ENCODE results near the gene CNN2.
"Not testable (repeated sequence)": the region's sequence is repeated elsewhere in the genome, so short reads cannot be mapped to it uniquely, and the experiment has no call there.

Gene CNN2

DNA sequence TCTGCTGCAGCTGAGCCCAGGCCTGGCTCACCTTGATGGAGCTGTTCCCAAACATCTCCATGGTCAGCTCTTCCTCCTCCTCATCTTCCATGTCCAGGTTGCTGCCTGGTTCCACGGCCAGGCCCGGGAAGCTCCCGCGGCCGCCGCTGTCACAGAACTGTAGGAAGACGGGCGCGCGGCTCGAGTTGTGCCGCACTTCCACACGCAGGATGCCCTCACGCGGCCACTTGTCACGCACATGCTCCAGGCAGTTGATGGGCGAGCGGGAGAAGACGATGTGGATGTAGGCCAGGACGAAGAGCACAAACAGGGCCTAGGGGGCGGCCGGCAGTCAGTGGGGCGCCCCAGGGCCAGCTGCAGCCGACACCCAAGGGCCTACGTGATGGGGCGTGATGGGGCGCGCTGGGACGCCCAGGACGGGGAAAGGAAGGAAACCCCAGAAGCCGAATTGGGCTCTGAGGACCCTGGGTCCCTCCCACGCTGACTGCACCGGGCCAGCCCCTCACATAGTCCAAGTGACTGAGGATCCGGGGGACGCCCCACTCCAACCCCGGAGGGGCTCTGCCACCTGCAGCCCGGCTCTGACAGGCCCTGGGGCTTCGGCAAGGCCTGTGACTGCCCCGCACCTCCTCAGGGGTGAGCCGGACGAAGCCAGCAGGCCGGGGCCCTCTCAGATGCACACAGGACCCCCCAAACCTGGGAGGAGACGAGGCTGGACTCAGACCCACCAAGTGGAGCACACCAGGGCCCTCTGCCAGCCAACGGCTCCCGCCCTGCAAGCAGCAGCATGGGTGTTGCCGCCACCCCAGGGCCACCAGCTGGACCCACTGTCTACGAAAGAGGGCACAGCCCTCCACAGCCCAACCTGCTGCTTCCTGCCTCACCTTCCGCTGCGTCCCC, 12.0 kb upstream of the CNN2 start:
- no peaks in the 10 kb centered on the region for H3K27me3 Mint-ChIP-seq
- peaks cover 28% of the 10 kb centered on the region for H3K4me1 Mint-ChIP-seq
- H3K36me3 Mint-ChIP-seq (ENCODE audit: low read depth): no peaks in the 10 kb centered on the region
- H3K27ac Mint-ChIP-seq: no peak overlapping the region
- no peaks in the 10 kb centered on the region for H3K9me3 Mint-ChIP-seq
- DNase-seq: no peak
- no peak overlapping the region for H3K4me3 Mint-ChIP-seq
- ATAC-seq: no peak

DNA sequence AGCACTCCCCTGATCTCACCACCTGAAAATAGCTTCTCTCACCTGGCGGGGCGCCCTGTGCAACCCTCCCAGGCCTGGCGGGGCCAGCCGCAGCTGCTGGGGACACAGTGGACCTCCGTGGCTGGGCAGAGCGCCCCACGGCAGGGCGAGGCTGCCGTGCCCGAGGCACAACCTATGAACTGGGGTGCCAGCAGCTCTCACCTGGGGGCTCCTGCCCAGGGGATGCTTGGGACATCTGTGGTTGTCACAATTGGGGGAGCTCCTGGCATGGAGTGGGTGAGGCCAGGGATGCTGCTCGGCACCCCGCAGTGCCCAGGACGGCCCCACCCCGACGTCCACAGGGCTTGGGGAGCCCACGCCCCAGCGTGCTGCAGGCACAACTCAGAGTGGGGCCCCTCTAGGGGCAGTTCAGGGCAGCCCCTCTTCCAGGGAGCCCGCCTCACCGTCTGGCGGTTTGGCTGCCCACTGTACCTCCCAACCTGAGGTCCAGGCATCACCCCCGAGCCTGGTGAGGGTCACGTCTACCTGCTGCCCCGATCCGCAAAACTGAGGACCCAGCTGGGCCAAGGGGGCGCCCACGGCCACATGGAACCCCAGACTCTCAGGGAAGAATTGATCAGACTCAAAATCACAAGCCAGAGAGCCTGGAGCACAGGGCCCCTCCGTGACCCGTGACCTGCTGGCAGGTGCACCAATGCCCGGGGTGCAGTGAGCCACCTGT, 11.2 kb upstream of the CNN2 start:
- Mint-ChIP-seq H3K4me3 (no peak overlapping the region), H3K9me3 (no peaks in the 10 kb centered on the region), H3K27me3 (no peaks in the 10 kb centered on the region), H3K36me3 (ENCODE audit: low read depth) (peaks cover 4% of the 10 kb centered on the region), H3K27ac (no peak overlapping the region), H3K4me1 (peaks cover 34% of the 10 kb centered on the region)
- no peak for DNase-seq
- no peak for ATAC-seq

GRCh38 chr19:1015782-1016646, 10.4 kb upstream of the CNN2 start:
- ATAC-seq (no peak), DNase-seq (no peak)
- H3K27ac Mint-ChIP-seq: no peak overlapping the region
- H3K9me3 Mint-ChIP-seq: no peaks in the 10 kb centered on the region
- peaks cover 35% of the 10 kb centered on the region for H3K4me1 Mint-ChIP-seq
- no peak overlapping the region for H3K4me3 Mint-ChIP-seq
- peaks cover 4% of the 10 kb centered on the region for H3K36me3 Mint-ChIP-seq (ENCODE audit: low read depth)
- no peaks in the 10 kb centered on the region for H3K27me3 Mint-ChIP-seq

- H3K4me3 Mint-ChIP-seq: peak overlapping the region; percentile 34
- DNase-seq (no peak), ATAC-seq (no peak)
- peak overlapping the region; percentile 59 for H3K27ac Mint-ChIP-seq
- H3K36me3 Mint-ChIP-seq (ENCODE audit: low read depth): peaks cover 7% of the 10 kb centered on the region
- peaks cover 5% of the 10 kb centered on the region for H3K27me3 Mint-ChIP-seq
- peaks cover 42% of the 10 kb centered on the region for H3K4me1 Mint-ChIP-seq
- H3K9me3 Mint-ChIP-seq: no peaks in the 10 kb centered on the region
Measured at GRCh38 chr19:1016647-1017114, 9.7 kb upstream of the CNN2 start.

GRCh38 chr19:1017115-1017905, 9.1 kb upstream of the CNN2 start:
- Mint-ChIP-seq H3K4me3 (peak overlapping the region; percentile 34), H3K4me1 (peaks cover 44% of the 10 kb centered on the region)

GRCh38 chr19:1017906-1018305, 8.5 kb upstream of the CNN2 start:
- Mint-ChIP-seq H3K27me3 (peaks cover 5% of the 10 kb centered on the region), H3K4me3 (peak overlapping the region; percentile 38), H3K36me3 (ENCODE audit: low read depth) (peaks cover 7% of the 10 kb centered on the region), H3K27ac (peak overlapping the region; percentile 59), H3K4me1 (peaks cover 44% of the 10 kb centered on the region), H3K9me3 (no peaks in the 10 kb centered on the region)
- ATAC-seq (no peak), DNase-seq (no peak)

More at GRCh38 chr19:1017115-1017905, 9.1 kb upstream of the CNN2 start:
- peaks cover 5% of the 10 kb centered on the region for H3K27me3 Mint-ChIP-seq
- ATAC-seq (no peak), DNase-seq (no peak)
- no peaks in the 10 kb centered on the region for H3K9me3 Mint-ChIP-seq
- peak overlapping the region; percentile 59 for H3K27ac Mint-ChIP-seq
- peaks cover 7% of the 10 kb centered on the region for H3K36me3 Mint-ChIP-seq (ENCODE audit: low read depth)

GRCh38 chr19:1018393-1018792, 8.0 kb upstream of the CNN2 start:
- peaks cover 7% of the 10 kb centered on the region for H3K36me3 Mint-ChIP-seq (ENCODE audit: low read depth)
- peak overlapping the region; percentile 56 for H3K27ac Mint-ChIP-seq

DNA sequence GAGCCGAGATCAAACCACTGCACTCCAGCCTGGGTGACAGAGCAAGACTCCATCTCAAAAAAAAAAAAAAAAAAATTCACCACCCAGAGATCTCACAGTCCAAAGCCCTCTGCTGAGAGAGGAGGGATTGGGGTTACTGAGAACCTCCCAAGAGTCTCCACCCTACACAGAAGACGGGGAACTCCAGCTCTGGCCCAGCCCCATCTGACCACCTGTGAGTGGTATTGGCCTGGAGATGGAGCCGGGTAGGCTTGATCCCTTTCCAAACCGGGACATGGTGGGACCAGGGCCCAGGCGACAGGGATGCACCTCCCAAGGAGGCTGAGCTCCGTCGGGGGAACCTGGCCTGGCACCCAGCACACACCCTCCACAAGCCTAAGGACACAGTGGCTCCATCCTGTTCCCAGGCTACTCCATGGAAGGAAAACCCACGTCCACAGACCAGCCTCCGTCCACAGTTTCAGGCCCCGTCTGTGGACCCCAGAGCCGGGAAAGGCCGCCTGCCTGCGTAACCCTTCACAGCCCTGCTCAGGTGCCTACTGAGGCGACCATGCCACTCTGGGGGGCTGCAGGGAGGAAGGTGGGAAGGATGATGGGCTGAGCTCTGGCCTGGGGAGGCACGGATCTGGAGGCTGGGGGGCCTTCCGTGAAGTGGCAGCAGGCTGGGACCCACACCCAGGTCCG, 7.3 kb upstream of the CNN2 start:
- Mint-ChIP-seq H3K27me3 (peaks cover 5% of the 10 kb centered on the region), H3K4me1 (peaks cover 44% of the 10 kb centered on the region), H3K27ac (peak overlapping the region; percentile 56), H3K4me3 (peak overlapping the region; percentile 94), H3K36me3 (ENCODE audit: low read depth) (peaks cover 7% of the 10 kb centered on the region), H3K9me3 (no peaks in the 10 kb centered on the region)
- DNase-seq: no peak
- no peak for ATAC-seq

More at GRCh38 chr19:1018393-1018792, 8.0 kb upstream of the CNN2 start:
- H3K27me3 Mint-ChIP-seq: peaks cover 5% of the 10 kb centered on the region
- H3K4me3 Mint-ChIP-seq: peak overlapping the region; percentile 94
- DNase-seq: no peak
- no peaks in the 10 kb centered on the region for H3K9me3 Mint-ChIP-seq
- no peak for ATAC-seq
- H3K4me1 Mint-ChIP-seq: peaks cover 44% of the 10 kb centered on the region

- peaks cover 44% of the 10 kb centered on the region for H3K4me1 Mint-ChIP-seq
- peaks cover 5% of the 10 kb centered on the region for H3K27me3 Mint-ChIP-seq
- H3K9me3 Mint-ChIP-seq: no peaks in the 10 kb centered on the region
- DNase-seq (no peak), ATAC-seq (no peak)
- peak overlapping the region; percentile 94 for H3K4me3 Mint-ChIP-seq
- H3K27ac Mint-ChIP-seq: peak overlapping the region; percentile 84
- peaks cover 7% of the 10 kb centered on the region for H3K36me3 Mint-ChIP-seq (ENCODE audit: low read depth)
Measured at GRCh38 chr19:1019616-1019961, 6.8 kb upstream of the CNN2 start.

GRCh38 chr19:1019980-1020867, 6.2 kb upstream of the CNN2 start:
- H3K27ac Mint-ChIP-seq: peak overlapping the region; percentile 84
- H3K9me3 Mint-ChIP-seq: no peaks in the 10 kb centered on the region
- DNase-seq: peak; percentile 31
- H3K36me3 Mint-ChIP-seq (ENCODE audit: low read depth): peaks cover 7% of the 10 kb centered on the region
- H3K27me3 Mint-ChIP-seq: peaks cover 5% of the 10 kb centered on the region
- H3K4me1 Mint-ChIP-seq: peaks cover 44% of the 10 kb centered on the region
- ATAC-seq: no peak
- H3K4me3 Mint-ChIP-seq: peak overlapping the region; percentile 94

DNA sequence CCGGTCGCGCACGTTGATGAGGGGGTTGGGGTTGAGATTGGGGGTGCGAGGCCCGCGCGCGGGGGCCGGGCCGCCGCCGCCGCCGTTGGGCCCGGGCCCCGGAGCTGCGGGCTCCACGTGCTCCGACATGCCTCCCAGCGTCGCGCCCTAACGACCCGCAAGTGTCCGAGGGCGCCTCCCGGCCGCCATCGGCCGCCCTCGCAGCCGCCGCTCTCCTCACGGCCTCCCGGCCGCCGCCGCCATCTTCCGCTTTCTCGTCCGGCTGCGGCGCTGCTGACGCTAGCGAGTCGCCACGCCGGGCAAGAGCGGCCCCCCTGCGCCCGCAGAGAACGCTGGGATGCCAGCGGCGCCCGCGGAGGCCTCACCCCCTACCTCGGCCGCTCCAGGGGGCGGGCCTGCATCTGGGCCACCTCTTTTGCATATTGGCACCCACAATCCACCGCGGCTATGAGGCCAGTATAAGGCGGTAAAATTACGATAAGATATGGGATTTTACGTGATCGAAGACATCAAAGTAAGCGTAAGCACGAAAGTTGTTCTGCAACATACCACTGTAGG, 5.5 kb upstream of the CNN2 start, which contains the start of gene TMEM259:
Gene TMEM259, minus strand, starts transcription at position 256 of the 558 bp plus-strand sequence. Its CDS starts 127 bp downstream, at position 129.
- Mint-ChIP-seq H3K4me3 (peak within 1 kb of the TSS; percentile 94), H3K27me3 (peaks cover 5% of the 10 kb centered on the region), H3K27ac (peak within 1 kb of the TSS; percentile 100), H3K4me1 (peaks cover 46% of the 10 kb centered on the region), H3K36me3 (ENCODE audit: low read depth) (peaks cover 7% of the 10 kb centered on the region), H3K9me3 (no peaks in the 10 kb centered on the region)
- peak; percentile 90 for ATAC-seq
- peak; percentile 97 for DNase-seq

DNA sequence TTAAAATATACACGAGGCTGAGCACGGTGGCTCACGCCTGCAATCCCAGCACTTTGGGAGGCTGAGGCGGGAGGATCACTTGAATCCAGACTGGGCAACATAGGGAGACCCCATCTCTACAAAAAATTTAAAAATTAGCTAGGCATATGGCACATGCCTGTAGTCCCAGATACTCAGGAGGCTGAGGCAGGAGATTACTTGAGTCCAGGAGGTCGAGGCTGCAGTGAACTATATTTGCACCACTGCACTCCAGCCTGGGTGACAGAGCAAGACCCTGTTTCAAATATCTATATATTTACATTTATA, 2.6 kb upstream of the CNN2 start:
- H3K36me3 Mint-ChIP-seq (ENCODE audit: low read depth); H3K27ac Mint-ChIP-seq; H3K27me3 Mint-ChIP-seq: not testable (repeated sequence)

More for the DNA sequence above, 2.6 kb upstream of the CNN2 start:
- peaks cover 30% of the 10 kb centered on the region for H3K4me1 Mint-ChIP-seq
- DNase-seq, H3K4me3 Mint-ChIP-seq, ATAC-seq, H3K9me3 Mint-ChIP-seq: not testable (repeated sequence)
